HCT116 (cell line): ENCODE measurements around the gene GAD1. TPM values are rescaled to one million over a fixed set of nuclear protein-coding genes. Genes with fewer than 3 reads are reported as not detected.

Source experiments
- ATAC-seq: fragments of 200-7000 bp; cut with Tn5 transposase; 2 replicates; pipeline ENCODE4 v1.9.1; 2020; ENCODE audit warnings: mild to moderate bottlenecking, moderate library complexity
- Bru-seq: library from RNA; stranded (reverse); fragments of 400-500 nt; gene quantifications from one replicate; lab custom pipeline; 2021; lab: Mats Ljungman, UMichigan
- BruChase-seq, 2 experiments: library from RNA; stranded (reverse); fragments of 400-500 nt; gene quantifications; one replicate each; lab custom pipeline; 2021; lab: Mats Ljungman, UMichigan
- BruUV-seq: library from RNA; stranded (reverse); fragments of 400-500 nt; replicated peaks from 2 replicates; lab custom pipeline; 2021; lab: Mats Ljungman, UMichigan
- CTCF ChIA-PET: fragments of 300-600 bp; sonication (Branson Sonifier 250); formaldehyde crosslinking; loops from one replicate; lab custom pipeline; 2021; ENCODE audit warnings: antibody characterized with exemption; lab: Charles Lee
- POLR2A ChIA-PET: fragments of 300-600, 350-600 bp; sonication (Branson Sonifier 250); formaldehyde crosslinking; loops from one replicate; lab custom pipeline; 2021; ENCODE audit warnings: antibody characterized with exemption; lab: Charles Lee
- RAD21 ChIA-PET, 2 experiments: fragments of 300-600 bp; sonication (Branson Sonifier 250); formaldehyde crosslinking; loops; one replicate each; lab custom pipeline; 2023; ENCODE audit warnings: low total read pairs in 2 of 2; ENCODE audit not compliant: uncharacterized antibody in 2 of 2, unreplicated experiment in 2 of 2, low non-redundant PET in 1 of 2; lab: Charles Lee
- DNase-seq: peaks from one replicate; pipeline ENCODE4 v3.0.0-alpha.2; 2010; ENCODE audit warnings: low read depth, low spot score
- H2AFZ ChIP-seq: fragments of 200-600 bp; shearing (Covaris generic), sonication (generic); 2 replicates; pipeline ENCODE4 v1.6.1; 2017; ENCODE audit warnings: low read depth, mixed run types, mixed read lengths, antibody characterized with exemption, low read length; ENCODE audit not compliant: poor library complexity, severe bottlenecking
- H3K27ac ChIP-seq: 2 replicates; pipeline ENCODE4 v1.5.1; 2012; ENCODE audit warnings: low read depth, low read length
- H3K27me3 ChIP-seq: fragments of 200-600 bp; sonication (generic); 2 replicates; pipeline ENCODE4 v1.6.1; 2016; ENCODE audit warnings: mixed run types, low read length, mixed read lengths; ENCODE audit not compliant: insufficient read depth
- H3K36me3 ChIP-seq, 2 experiments: fragments of 200-500 bp in 1 of 2; fragments of 200-600 bp in 1 of 2; sonication (Bioruptor generic) in 1 of 2; sonication (generic) in 1 of 2; 2 replicates each; pipeline versions ENCODE4 v1.5.1 to v1.6.1; 2014 to 2016; ENCODE audit warnings: low read length in 2 of 2, inconsistent platforms in 1 of 2, mixed read lengths in 1 of 2, mixed run types in 1 of 2; ENCODE audit not compliant: insufficient read depth in 2 of 2, control insufficient read depth in 1 of 2
- H3K4me1 ChIP-seq, 2 experiments: fragments of 200-600 bp in 1 of 2; sonication (generic) in 1 of 2; 2 replicates each; pipeline versions ENCODE4 v1.5.1 to v1.6.1; 2012 to 2017; ENCODE audit warnings: low read length in 2 of 2, inconsistent platforms in 1 of 2, mild to moderate bottlenecking in 1 of 2, mixed read lengths in 1 of 2, mixed run types in 1 of 2, moderate library complexity in 1 of 2; ENCODE audit not compliant: insufficient read depth in 2 of 2, control insufficient read depth in 1 of 2
- H3K4me2 ChIP-seq: fragments of 200-600 bp; sonication (generic); 2 replicates; pipeline ENCODE4 v1.6.1; 2017; ENCODE audit warnings: mixed run types, low read length, mixed read lengths
- H3K4me3 ChIP-seq, 2 experiments: fragments of 200-600 bp in 1 of 2; sonication (generic) in 1 of 2; replicated peaks in 1 of 2; 2 replicates each; pipeline ENCODE4 v1.5.1; 2011 to 2016; ENCODE audit warnings: low read length in 2 of 2, control low read depth in 1 of 2, low read depth in 1 of 2, mild to moderate bottlenecking in 1 of 2, mixed read lengths in 1 of 2, mixed run types in 1 of 2
- H3K79me2 ChIP-seq: fragments of 200-600 bp; sonication (generic); 2 replicates; pipeline ENCODE4 v1.6.1; 2017; ENCODE audit warnings: mild to moderate bottlenecking, mixed run types, low read length, moderate library complexity, mixed read lengths; ENCODE audit not compliant: insufficient read depth
- H3K9ac ChIP-seq: fragments of 200-600 bp; sonication (generic); 2 replicates; pipeline ENCODE4 v1.6.1; 2016; ENCODE audit warnings: low read length, mixed read lengths
- H3K9me2 ChIP-seq: fragments of 200-600 bp; sonication (generic), shearing (Covaris generic); 2 replicates; pipeline ENCODE4 v1.6.1; 2017; ENCODE audit warnings: mixed run types, mild to moderate bottlenecking, moderate library complexity; ENCODE audit not compliant: insufficient read depth
- H3K9me3 ChIP-seq, 2 experiments: fragments of 200-500 bp in 1 of 2; fragments of 200-600 bp in 1 of 2; sonication (Bioruptor generic) in 1 of 2; sonication (generic) in 1 of 2; 2 replicates each; pipeline ENCODE4 v1.6.1; 2014 to 2017; ENCODE audit warnings: low read length in 2 of 2, mixed read lengths in 2 of 2, inconsistent platforms in 1 of 2, low read depth in 1 of 2, mild to moderate bottlenecking in 1 of 2, mixed run types in 1 of 2, moderate library complexity in 1 of 2; ENCODE audit not compliant: control insufficient read depth in 1 of 2, insufficient read depth in 1 of 2
- H4K20me1 ChIP-seq: fragments of 200-600 bp; sonication (generic), shearing (Covaris generic); 2 replicates; pipeline ENCODE4 v1.6.1; 2017; ENCODE audit warnings: mixed run types, mild to moderate bottlenecking, moderate library complexity; ENCODE audit not compliant: insufficient read depth
- CEBPB ChIP-seq: IDR thresholded peaks from 2 replicates; pipeline ENCODE4 v1.6.1; 2012; ENCODE audit warnings: low read depth
- CTCF ChIP-seq, 3 experiments: fragments of 200-600 bp in 1 of 3; sonication (generic) in 1 of 3; IDR thresholded peaks in 2 of 3; conservative IDR thresholded peaks in 1 of 3; 2 replicates each; pipeline ENCODE4 v1.5.1; 2012 to 2017; ENCODE audit warnings: low read depth in 2 of 3, low read length in 2 of 3, antibody characterized with exemption in 1 of 3, borderline replicate concordance in 1 of 3, control low read depth in 1 of 3, mild to moderate bottlenecking in 1 of 3, mixed read lengths in 1 of 3, mixed run types in 1 of 3, moderate library complexity in 1 of 3; ENCODE audit not compliant: insufficient read depth in 1 of 3
- EGR1 ChIP-seq: IDR thresholded peaks from 2 replicates; pipeline ENCODE4 v1.6.1; 2012; ENCODE audit warnings: low read depth
- JUND ChIP-seq: IDR thresholded peaks from 2 replicates; pipeline ENCODE4 v1.6.1; 2012
- POLR2AphosphoS5 ChIP-seq: IDR thresholded peaks from 2 replicates; pipeline ENCODE4 v1.6.1; 2011; ENCODE audit warnings: mild to moderate bottlenecking, low read depth, low read length, moderate library complexity
- YY1 ChIP-seq: IDR thresholded peaks from 2 replicates; pipeline ENCODE4 v1.6.1; 2011; ENCODE audit warnings: low read length, low read depth, moderate library complexity, mild to moderate bottlenecking; ENCODE audit not compliant: insufficient replicate concordance; ENCODE audit errors: extremely low read depth
- intact Hi-C: fragments of 100-400 bp; cut with micrococcal nuclease; formaldehyde crosslinking; loops from 2 replicates; pipeline ENCODE4 v1.10.0; 2022
- long read RNA-seq: library from polyadenylated mRNA; unstranded; transcript quantifications from one replicate; pipeline ENCODE4 v2.0.0, GENCODE V29; 2021; ENCODE audit not compliant: unreplicated experiment
- polyA plus RNA-seq: library from polyadenylated mRNA; unstranded; fragments of >200 nt; gene quantifications from 2 replicates; pipeline ENCODE4 v1.2.1, GENCODE V29; 2012; ENCODE audit warnings: missing spikeins
- total RNA-seq: library from RNA; stranded (reverse); gene quantifications from one replicate; pipeline ENCODE4 v1.2.1, GENCODE V29; 2021; ENCODE audit not compliant: unreplicated experiment
- TF ChIP-seq, protein P1 (sequence below): IDR thresholded peaks from 2 replicates; pipeline ENCODE4 v1.6.1; 2012
- TF ChIP-seq, protein P2 (sequence below): IDR thresholded peaks from 2 replicates; pipeline ENCODE4 v1.6.1; 2012; ENCODE audit warnings: low read depth

Gene GAD1
- 11.0 TPM for total RNA-seq
- 7.9 and 8.3 TPM in 2 replicates for polyA plus RNA-seq
- percentile 49 among the genes with signal in this experiment for Bru-seq, nascent RNA
- BruChase-seq, experiment 1, labeled RNA remaining after a 6-hour chase: percentile 48 among the genes with signal in this experiment
- BruChase-seq, experiment 2, labeled RNA remaining after a 2-hour chase: percentile 52 among the genes with signal in this experiment
- long read RNA-seq, partial matches to known transcripts: 2 of 9 reads
- long read RNA-seq, other reads (novel, unspliced or antisense): 3 of 9 reads

DNA sequence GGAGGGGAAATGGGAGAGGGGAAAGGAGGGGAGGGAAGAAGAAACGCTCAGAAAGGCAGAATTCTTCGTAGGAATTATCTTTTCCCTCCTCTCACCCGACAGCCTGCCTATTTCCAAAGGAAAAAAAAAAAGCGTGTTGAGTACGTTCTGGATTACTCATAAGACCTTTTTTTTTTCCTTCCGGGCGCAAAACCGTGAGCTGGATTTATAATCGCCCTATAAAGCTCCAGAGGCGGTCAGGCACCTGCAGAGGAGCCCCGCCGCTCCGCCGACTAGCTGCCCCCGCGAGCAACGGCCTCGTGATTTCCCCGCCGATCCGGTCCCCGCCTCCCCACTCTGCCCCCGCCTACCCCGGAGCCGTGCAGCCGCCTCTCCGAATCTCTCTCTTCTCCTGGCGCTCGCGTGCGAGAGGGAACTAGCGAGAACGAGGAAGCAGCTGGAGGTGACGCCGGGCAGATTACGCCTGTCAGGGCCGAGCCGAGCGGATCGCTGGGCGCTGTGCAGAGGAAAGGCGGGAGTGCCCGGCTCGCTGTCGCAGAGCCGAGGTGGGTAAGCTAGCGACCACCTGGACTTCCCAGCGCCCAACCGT is at the start of gene GAD1:
Gene GAD1 (plus strand): TSS at position 384 of the 589 bp plus-strand sequence. CDS start 1,705 bp downstream, outside the sequence.
- peak; percentile 72 for ATAC-seq
- BruUV-seq: no TSS peak
- peak within 1 kb of the TSS; percentile 46; the same call in 1 of the 2 replicates for H3K27ac ChIP-seq
- H3K4me2 ChIP-seq: peak within 1 kb of the TSS; percentile 97
- H3K4me3 ChIP-seq: peak within 1 kb of the TSS; percentile 53 to 67
- ChIA-PET CTCF (interaction anchor here (0.7 to 6.1 kb wide), 23 partner anchors 9 to 581 kb away, joined by 3 to 87 read pairs (median 5); partner anchors contain the start of gene ERICH2), POLR2A (interaction anchor here (0.9 to 1.4 kb wide), 4 partner anchors 58 to 492 kb away, joined by 3 to 5 read pairs (median 4); no protein-coding TSS in a partner anchor), RAD21 (interaction anchor here (0.6 to 1.4 kb wide), 8 partner anchors 8 to 1863 kb away, joined by 3 to 5 read pairs (median 3); no protein-coding TSS in a partner anchor)
- H3K9me3 ChIP-seq: no peaks in the 10 kb centered on the region
- no peaks in the 10 kb centered on the region for H4K20me1 ChIP-seq
- intact Hi-C loops: loop anchor here (2.0 to 5.0 kb wide), 2 partner anchors 56 to 454 kb away; no protein-coding TSS in a partner anchor
- H2AFZ ChIP-seq: peak within 1 kb of the TSS; percentile 99
- TF ChIP-seq POLR2AphosphoS5: peak; percentile 63
- TF ChIP-seq, protein P1, sequence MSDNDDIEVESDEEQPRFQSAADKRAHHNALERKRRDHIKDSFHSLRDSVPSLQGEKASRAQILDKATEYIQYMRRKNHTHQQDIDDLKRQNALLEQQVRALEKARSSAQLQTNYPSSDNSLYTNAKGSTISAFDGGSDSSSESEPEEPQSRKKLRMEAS: peak; percentile 71
- no peak for TF ChIP-seq JUND
- TF ChIP-seq EGR1: 0 out of 2 replicates have a peak, but pooled peaks have one; percentile 40
- H3K27me3 ChIP-seq: no peaks in the 10 kb centered on the region
- no peaks in the 10 kb centered on the region for H3K9me2 ChIP-seq
- peaks cover 3 to 27% of the 10 kb centered on the region in 2 experiments; a peak in 3 of 4 replicates for H3K4me1 ChIP-seq
- H3K79me2 ChIP-seq: no peaks in the 10 kb centered on the region
- peak; percentile 39 for DNase-seq
- no peaks in the 10 kb centered on the region for H3K36me3 ChIP-seq
- peak within 1 kb of the TSS; percentile 64 for H3K9ac ChIP-seq

- ATAC-seq (peak; percentile 71), DNase-seq (peak; percentile 43)
- RAD21 ChIA-PET: interaction anchor here in 1 of 2 experiments (0.8 kb wide), 1 partner anchor 45 kb away, joined by 3 read pairs; no protein-coding TSS in a partner anchor
- POLR2A ChIA-PET: no interaction called here
- no peaks in the 10 kb centered on the region for H4K20me1 ChIP-seq
- H3K36me3 ChIP-seq: no peaks in the 10 kb centered on the region
- intact Hi-C loops: no loop called here
- peak within 1 kb of the TSS; percentile 69 for H3K9ac ChIP-seq
- TSS peak; percentile 91 for BruUV-seq
- H3K9me2 ChIP-seq: no peaks in the 10 kb centered on the region
- H3K27me3 ChIP-seq: no peaks in the 10 kb centered on the region
- peak within 1 kb of the TSS; percentile 81 for H3K4me3 ChIP-seq
- peaks cover 4 to 9% of the 10 kb centered on the region in 2 experiments; a peak in 2 of 4 replicates for H3K4me1 ChIP-seq
- CTCF ChIA-PET: interaction anchor here (0.6 to 1.6 kb wide), 3 partner anchors 46 to 722 kb away, joined by 4 to 5 read pairs (median 4); no protein-coding TSS in a partner anchor
- H2AFZ ChIP-seq: peak within 1 kb of the TSS; percentile 74
- H3K27ac ChIP-seq: peak within 1 kb of the TSS; percentile 63
- no peaks in the 10 kb centered on the region for H3K9me3 ChIP-seq
- peak within 1 kb of the TSS; percentile 96 for H3K4me2 ChIP-seq
- H3K79me2 ChIP-seq: no peaks in the 10 kb centered on the region
- TF ChIP-seq CEBPB (no peak), YY1 (no peak), CTCF (IDR thresholded peaks at IDR 0.05 in 2 of 3, conservative IDR thresholded peaks at IDR 0.05 in 1 of 3; ENCODE audit: borderline replicate concordance in 1 of 3, insufficient read depth in 1 of 3, low read depth in 2 of 3, low read length in 2 of 3) (peak in 1 of 3 experiments; percentile 18; a peak in 1 of 6 replicates), POLR2AphosphoS5 (peak; percentile 41; the same call in 1 of the 2 replicates)
- TF ChIP-seq, protein P2, sequence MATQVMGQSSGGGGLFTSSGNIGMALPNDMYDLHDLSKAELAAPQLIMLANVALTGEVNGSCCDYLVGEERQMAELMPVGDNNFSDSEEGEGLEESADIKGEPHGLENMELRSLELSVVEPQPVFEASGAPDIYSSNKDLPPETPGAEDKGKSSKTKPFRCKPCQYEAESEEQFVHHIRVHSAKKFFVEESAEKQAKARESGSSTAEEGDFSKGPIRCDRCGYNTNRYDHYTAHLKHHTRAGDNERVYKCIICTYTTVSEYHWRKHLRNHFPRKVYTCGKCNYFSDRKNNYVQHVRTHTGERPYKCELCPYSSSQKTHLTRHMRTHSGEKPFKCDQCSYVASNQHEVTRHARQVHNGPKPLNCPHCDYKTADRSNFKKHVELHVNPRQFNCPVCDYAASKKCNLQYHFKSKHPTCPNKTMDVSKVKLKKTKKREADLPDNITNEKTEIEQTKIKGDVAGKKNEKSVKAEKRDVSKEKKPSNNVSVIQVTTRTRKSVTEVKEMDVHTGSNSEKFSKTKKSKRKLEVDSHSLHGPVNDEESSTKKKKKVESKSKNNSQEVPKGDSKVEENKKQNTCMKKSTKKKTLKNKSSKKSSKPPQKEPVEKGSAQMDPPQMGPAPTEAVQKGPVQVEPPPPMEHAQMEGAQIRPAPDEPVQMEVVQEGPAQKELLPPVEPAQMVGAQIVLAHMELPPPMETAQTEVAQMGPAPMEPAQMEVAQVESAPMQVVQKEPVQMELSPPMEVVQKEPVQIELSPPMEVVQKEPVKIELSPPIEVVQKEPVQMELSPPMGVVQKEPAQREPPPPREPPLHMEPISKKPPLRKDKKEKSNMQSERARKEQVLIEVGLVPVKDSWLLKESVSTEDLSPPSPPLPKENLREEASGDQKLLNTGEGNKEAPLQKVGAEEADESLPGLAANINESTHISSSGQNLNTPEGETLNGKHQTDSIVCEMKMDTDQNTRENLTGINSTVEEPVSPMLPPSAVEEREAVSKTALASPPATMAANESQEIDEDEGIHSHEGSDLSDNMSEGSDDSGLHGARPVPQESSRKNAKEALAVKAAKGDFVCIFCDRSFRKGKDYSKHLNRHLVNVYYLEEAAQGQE: no peak
These were observed 46.6 kb upstream of the GAD1 start, which contains the start of gene ERICH2 for GRCh38 chr2:170770008-170770605. Gene ERICH2, plus strand, starts transcription at chr2:170770378. Its CDS starts 304 bp downstream, at chr2:170770682.
